Astrocyte (in vitro differentiated cells and primary cell): ENCODE data around the gene ELP2.

Source experiments
- EZH2 ChIP-seq: IDR thresholded peaks from 2 replicates; pipeline ENCODE4 v1.6.1; 2012; ENCODE audit warnings: mild to moderate bottlenecking, low read length, inconsistent platforms; ENCODE audit not compliant: insufficient read depth
- TF ChIP-seq, protein P1 (sequence below): IDR thresholded peaks from 2 replicates; pipeline ENCODE4 v1.5.1; 2011; ENCODE audit warnings: low read depth, mild to moderate bottlenecking, inconsistent platforms, low read length, moderate library complexity; ENCODE audit not compliant: insufficient read depth

DNA sequence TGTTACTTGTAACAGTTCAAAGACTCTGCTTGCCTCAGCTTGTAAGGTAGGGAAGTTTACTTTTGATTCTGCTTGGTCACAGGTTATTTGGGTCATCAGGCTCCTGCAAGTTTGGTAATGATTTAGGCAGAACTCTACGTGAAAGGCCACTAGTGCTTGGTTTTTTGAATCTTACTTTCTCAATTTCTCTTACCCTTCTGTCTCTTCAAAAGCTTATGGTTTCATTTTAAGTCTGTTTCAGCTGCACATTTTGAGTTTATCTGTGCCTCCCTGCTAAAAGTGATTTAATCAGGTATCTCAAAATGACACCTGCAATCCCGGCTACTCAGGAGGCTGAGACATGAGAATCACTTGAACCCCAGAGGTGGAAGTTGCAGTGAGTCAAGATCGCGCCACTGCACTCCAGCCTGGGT lies 31.3 kb downstream of the ELP2 start:
- TF ChIP-seq, protein P1, sequence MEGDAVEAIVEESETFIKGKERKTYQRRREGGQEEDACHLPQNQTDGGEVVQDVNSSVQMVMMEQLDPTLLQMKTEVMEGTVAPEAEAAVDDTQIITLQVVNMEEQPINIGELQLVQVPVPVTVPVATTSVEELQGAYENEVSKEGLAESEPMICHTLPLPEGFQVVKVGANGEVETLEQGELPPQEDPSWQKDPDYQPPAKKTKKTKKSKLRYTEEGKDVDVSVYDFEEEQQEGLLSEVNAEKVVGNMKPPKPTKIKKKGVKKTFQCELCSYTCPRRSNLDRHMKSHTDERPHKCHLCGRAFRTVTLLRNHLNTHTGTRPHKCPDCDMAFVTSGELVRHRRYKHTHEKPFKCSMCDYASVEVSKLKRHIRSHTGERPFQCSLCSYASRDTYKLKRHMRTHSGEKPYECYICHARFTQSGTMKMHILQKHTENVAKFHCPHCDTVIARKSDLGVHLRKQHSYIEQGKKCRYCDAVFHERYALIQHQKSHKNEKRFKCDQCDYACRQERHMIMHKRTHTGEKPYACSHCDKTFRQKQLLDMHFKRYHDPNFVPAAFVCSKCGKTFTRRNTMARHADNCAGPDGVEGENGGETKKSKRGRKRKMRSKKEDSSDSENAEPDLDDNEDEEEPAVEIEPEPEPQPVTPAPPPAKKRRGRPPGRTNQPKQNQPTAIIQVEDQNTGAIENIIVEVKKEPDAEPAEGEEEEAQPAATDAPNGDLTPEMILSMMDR: no peak
- TF ChIP-seq EZH2: no peak
